DLD1 (cell line): ENCODE measurements around the gene MMP23B.
"Not testable (repeated sequence)": the region's sequence is repeated elsewhere in the genome, so short reads cannot be mapped to it uniquely, and the experiment has no call there.

Experiments used
- in situ Hi-C: cut with HindIII; loops from 2 replicates; pipeline ENCODE4 v1.10.0; 2017; ENCODE audit warnings: low sequenced_read_pairs

Gene MMP23B

DNA sequence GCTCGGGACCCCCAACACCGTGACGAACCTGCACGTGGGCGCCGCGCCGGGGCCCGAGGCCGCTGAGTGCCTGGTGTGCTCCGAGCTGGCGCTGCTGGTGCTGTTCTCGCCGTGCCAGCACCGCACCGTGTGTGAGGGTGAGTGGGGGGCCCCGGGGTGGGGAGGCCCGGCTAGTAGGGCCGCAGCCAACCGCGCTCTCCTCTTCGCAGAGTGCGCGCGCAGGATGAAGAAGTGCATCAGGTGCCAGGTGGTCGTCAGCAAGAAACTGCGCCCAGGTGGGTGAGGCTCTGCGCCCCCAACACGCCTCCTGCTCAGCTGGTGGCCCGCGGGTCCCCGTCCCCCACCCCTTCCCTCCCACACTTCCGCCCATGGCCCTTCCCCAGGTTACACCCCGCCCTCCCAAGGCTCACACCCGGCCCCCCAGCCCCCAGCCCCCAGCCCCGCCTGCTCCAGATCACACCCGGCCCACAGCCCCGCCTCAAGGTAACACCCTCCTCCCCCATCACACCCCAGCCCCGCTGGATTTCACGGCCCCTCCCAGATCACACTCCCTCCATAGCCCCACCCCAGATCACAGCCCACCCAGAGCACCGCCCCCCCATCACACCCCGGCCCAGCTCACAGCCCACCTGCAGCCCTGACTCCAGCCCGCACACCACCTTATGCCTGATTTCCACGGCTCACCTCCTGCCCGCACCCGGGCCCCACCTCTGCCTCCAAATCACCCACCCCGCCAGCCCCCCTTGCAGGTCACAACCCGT lies 2.4 kb upstream of the MMP23B start:
- in situ Hi-C loops = no loop called here

DNA sequence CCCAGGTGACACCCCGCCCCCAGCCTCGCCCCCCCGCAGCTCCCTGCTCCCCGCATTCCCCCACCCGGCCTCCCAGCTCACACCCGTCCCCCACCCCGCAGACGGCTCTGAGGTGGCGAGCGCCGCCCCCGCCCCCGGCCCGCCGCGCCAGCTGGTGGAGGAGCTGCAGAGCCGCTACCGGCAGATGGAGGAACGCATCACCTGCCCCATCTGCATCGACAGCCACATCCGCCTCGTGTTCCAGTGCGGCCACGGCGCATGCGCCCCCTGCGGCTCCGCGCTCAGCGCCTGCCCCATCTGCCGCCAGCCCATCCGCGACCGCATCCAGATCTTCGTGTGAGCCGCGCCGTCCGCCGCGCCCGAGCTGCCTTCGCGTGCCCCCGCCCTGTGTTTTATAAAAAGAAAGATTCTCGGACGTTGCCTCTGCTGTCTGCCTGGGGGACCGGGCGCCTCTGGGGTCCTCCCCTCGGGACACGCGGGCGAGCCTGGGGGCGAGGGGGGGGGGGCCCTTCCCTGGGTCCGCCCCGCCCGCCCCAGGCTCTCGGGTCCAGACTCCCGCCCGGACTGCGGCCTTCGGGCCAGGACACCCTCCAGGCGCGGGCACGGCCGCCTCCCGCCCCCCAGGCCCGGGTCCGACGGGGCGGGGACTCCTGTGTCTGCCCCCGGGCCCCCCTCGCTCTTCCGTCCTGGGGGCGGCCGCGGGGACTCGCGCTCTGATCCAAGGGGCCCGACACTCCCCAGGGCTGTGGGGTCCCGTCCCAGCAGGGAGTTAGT lies 1.6 kb upstream of the MMP23B start:
- in situ Hi-C loops = no loop called here

DNA sequence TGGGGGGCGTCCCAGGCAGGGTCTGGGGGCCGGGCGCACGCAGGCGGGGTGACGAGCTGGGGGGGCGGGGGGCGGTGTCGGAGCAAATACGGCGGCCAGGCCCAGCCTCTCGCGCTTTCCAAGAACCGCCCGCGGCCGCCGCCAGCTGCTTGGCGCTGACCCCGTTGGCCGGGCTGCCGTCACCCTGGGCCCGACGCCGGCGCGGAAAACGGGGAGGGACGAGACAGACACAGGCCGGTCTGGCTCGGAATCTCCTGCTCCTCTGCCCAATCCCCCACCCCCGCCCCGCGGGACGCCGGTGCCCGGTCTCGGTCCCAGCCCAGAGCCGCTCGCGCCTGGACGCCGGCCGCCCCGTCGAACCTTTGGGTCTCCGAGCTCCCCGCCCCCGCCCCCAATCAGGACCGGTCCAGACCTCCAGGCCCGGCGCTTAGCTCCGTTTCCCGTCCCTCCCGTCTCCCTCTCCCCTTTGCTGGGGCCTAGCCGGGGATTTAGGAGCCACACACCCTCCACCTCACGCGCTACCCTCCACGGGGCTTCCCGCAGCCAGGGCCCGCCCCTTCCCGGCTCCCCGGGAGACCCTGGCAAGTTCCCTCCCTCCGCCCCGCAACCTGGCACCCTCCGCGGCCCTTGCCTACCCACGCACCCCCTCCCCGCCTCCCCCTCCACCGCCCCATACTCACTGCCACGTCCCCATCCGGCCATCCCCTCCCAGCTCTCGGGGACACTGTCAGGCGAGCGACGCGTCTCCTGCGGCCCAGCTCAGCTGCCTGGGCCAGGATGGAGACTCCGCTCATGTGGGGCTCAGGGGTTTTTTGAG lies 800 bp upstream of the MMP23B start:
- in situ Hi-C loops = no loop called here

DNA sequence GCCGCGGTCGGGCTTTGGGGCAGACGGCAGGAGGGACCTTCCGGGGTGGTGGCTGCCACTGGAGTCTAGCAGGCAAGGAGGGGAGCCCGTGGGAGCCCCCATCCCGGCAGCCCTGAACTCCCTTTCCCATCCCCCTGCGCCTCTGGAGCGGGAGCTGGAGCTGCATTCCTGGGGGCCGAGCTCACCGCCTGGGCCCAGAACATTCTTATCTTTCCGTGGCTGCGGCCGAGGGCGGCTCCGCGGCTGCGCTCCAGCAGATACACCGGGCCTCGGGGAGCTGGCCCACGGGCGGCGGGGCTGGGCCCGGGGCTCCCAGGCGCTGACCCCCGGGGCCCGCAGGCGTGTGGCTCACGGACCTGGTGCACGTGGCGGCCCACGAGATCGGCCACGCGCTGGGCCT lies 1.4 kb downstream of the MMP23B start:
- in situ Hi-C loops = not testable (repeated sequence)

DNA sequence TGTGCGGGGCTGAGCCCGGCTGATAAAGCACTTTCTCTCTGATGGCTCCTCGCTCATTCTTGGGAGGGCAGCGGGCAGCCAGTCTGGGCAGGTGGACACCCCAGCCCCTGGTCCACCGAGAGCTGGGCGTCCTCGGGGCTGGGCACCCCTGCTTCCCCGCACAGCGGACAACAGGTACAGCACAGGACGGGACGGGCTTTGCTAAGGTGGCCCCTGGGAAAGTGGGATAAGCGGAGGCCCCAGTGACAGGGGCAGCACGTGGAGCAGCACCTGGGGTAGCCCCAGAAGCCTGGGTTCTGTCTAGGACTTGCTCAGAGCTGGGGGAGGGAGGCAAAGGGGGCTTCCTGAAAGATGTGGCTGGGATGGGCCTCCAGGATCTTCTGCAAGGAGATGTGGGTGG lies 2.6 kb downstream of the MMP23B start:
- in situ Hi-C loops = not testable (repeated sequence)

DNA sequence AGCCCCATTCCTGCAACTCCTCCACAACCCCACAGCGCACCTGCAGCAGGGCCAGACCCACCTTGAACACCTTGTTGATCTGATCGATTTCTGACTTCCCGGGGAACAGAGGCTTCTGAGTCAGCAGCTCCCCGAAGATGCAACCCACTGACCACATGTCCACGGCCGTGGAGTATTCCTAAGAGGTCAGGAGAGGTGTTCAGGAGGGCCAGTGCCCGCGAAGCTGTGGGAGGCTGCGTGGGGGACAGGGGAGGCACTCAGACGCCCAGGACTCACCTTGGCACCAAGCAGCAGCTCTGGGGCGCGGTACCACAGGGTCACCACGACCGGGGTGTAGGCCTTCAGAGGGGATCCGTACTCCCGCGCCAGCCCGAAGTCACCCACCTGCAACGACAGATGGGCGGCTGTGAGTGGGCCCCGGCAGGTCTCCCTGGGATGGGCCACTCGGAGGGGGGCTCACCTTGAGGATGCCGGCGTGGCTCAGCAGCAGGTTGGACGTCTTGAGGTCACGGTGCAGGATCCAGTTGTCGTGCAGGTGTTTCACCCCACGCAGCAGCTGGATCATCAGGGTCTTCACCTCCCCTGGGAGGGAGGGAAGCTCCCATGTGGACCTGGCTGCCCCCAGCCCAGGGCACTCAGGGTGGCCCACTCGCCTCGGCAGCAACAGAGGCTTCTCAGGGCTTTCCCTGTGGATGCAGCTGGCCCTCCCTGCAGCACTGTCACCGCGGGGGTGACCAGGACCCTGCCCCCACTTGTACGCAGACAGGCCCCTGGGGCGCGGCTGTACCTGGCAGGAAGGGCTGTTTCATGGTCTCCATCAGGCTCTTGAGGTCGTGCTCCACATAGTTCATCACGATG lies 4.9 kb downstream of the MMP23B start:
- in situ Hi-C loops = not testable (repeated sequence)

DNA sequence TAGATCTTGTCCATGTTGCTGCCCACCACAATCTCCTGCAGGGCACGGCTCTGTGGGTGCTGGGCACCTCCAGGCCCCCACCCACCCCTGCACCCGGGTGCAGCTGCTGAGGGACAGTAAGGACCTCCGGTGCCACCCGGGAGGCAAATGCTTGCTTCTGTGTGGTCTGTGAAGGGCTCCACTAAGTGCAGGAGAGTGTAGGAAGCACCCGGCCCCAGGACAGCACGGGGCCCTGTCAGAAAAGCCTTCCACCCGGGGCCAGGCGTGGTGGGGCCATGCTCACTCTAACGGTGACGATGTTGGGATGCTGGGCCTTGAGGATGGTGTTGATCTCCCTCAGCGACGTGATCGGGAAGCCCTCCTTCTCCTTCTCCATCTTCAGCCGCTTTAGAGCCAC lies 5.5 kb downstream of the MMP23B start:
- in situ Hi-C loops = not testable (repeated sequence)

DNA sequence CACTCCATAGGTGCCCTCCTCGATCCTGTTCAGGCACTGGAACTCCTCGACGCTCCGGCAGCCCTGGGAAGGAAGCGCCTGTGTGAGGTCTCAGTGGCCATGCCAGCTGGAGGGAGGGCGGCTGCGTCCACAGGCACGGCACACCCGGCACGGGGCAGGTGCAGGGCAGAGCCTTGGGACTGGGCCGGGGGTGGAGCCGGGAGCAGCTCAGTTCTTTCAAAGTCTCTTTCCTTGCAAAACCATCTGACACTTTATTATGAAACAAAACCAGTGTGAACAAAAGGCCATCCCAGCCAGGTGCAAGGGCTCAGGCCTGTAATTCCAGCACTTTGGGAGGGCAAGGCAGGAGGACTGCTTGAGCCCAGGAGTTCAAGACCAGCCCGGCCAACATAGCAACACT lies 6.6 kb downstream of the MMP23B start:
- in situ Hi-C loops = not testable (repeated sequence)

DNA sequence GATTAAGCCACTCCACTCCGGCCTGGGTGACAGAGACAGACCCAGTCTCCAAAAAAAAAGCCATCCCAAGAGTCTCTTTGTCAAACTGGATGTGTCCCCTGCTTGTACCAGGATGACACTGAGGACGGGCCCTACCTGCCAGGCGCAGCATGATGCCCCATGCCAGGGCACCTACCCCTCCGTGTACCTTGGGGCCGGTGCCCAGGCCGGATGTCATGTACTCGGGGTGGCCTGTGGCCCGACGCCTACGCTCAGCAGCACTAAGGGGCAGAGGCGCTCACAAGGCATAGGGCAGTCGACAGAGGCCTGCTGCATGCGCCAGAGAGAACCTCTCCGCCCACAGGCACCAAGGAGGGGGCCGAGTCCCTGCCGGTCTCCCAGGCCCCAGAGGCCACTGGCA lies 7.4 kb downstream of the MMP23B start:
- in situ Hi-C loops = not testable (repeated sequence)

DNA sequence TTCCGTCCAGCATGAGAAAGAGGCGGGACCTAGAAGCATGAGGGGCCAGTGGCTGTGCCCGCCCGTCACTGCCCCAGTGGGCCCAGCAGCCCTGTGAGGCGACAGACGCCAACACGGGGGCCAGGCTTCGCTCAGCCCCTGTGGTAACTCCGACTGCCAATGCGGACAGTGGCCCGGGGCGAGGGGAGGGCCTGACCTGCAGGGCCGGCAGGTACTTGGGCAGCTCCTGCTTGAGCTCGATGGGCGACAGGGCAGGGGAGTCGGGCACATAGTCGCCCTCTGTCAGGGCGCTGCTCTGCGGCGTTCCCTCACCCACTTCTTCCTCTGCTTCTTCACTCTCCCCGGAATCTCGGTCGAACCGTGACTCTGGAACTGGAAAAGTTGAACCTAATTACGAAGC lies 8.1 kb downstream of the MMP23B start:
- in situ Hi-C loops = not testable (repeated sequence)

DNA sequence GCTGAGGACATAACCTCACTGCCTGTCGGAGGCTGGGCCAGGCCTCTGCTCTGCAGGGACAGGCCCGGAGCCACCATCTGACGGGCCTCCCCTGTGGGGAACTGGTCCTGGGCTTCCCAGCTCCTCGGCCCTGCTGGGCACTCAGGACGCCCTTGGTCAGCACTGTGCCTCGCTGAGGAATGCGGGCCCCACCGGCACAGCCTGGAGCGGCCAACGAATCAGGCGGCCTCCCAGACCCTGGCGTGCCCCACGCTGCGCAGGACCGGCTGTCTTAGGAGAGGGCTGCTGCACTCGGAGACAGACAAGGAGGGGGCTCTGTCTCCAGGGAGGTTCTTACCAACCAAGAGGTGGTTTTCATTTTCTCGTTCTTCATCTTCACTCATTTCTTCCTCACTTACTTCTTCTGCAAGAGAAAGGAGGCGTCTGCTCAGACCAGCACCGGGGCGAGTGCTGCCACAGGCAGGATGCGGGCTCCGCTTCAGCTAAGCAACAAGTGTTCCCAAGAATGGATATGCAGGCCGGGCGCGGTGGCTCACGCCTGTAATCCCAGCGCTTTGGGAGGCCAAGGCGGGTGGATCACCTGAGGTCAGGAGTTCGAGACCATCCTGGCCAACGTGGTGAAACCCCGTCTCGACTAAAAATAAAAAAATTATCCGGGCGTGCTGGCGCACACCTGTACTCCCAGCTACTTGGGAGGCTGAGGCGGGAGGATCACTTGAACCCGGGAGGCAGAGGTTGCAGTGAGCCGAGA lies 8.9 kb downstream of the MMP23B start:
- in situ Hi-C loops = not testable (repeated sequence)

DNA sequence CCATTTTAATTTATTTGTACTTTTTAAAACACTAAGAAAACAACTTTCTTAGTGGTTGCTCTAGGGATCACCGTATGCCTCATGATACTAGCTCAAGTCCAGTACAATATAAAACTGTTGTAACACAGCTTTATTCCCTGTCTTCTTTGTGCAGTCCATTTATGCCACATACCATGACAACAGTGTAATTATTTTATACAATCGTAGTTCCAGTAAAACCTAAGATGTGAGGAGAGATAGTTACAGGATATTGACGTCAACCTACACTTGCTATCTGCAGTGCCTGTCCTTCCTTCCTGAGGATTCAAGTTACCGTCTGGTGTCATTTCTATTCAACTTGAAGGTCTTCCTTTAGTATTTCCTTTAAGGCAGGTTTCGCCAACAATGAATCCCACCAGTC lies 14.4 kb downstream of the MMP23B start:
- in situ Hi-C loops = not testable (repeated sequence)

DNA sequence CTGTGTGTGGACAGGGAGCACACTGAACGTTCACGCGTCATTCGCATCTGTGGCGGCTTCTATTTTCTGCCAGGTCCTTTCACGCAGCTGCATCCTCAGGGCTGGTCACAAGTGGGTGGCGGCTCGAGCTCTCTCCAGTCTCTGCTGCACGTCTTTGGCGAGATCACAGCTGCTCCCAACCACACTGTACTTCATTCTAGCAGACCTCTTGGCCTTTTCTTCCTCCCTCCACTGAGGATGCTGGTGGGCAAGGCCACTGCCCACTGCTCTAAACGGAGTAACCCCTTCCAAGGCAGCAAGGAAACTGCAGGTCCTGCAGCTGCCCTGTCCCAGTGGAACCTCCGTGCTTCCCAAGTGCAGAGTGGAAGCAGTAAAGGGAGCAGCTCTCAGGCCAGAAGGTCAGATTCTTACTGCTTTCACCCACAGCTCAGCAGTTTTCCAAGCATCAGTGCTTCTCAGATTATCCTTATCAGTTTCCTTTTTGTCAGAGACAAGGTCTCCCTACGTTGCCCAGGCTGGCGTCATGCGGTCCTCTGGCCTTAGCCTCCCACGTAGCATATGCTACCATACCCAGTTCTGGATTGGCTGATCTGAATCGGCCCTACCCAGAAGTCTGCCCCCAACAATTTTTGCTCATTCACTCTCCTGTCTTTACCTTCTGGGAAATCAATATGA lies 15.7 kb downstream of the MMP23B start:
- in situ Hi-C loops = not testable (repeated sequence)

DNA sequence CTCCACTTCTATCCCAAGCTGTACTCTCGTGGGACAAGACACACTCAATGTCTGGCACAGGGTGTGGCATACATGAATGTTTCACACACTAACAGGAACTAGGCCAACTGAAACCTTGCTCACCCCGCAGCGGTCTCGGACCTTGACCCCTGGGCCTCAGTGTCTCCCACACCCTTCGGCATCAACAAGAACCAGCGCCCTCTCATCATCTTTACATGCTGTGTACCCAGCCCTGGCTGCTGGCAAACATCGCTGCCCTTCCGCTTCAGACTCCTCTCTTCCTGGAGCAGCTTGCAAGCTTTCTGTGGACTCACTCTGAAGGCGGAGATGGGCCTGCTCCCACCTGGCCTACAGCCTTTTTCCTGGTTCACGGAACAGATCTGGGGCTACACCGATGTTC lies 16.3 kb downstream of the MMP23B start:
- in situ Hi-C loops = not testable (repeated sequence)

DNA sequence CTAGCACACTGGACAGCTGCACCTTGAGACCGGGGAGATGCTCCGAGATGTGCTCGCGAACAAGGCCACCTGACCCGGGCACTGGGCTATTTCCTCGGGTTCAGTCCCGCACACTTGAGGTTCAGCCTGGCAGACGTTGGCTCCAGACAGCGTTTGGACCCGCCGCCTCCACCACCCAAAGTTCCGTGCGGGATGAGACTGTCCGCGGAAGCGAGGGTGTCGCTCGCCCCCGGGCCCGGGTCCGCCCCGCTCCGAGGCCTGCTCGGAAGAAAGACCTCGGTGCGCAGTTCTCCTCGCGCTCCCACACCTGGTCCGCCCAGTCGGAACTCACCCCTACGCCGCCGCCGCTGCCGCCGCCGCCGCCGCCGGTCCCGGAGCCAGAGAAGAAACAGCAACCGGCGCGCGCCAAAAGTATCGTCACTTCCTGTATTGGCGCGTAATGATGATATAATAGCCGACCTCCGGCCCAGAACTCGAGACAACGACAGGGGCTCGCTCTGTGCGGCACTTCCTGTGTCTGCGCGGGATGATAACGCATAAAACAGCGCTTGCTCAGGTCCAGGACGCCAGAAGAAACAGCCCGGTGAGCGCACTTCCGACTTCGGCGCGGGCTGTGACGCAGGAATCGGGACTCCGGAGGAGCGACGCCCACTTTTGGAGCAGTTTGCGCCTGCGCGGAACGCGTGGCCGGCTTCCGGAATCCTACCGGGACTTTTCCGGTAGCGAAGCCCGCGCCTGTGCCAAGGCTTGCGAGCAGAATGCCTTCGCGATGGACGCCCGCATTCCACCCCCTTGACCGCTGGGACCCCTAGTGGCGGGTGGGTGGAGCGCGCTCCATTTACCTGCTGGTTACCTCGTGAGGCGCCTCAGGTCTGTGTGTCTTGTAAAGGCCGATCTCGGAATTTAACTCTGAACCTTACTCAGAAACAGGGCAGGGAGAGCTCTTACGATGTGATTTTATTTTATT lies 26.9 kb downstream of the MMP23B start, which contains the start of gene CDK11B:
Gene CDK11B, minus strand, starts transcription at position 422 of the 967 bp plus-strand sequence. CDS start 1,519 bp downstream, outside the sequence.
- in situ Hi-C loops = not testable (repeated sequence)

DNA sequence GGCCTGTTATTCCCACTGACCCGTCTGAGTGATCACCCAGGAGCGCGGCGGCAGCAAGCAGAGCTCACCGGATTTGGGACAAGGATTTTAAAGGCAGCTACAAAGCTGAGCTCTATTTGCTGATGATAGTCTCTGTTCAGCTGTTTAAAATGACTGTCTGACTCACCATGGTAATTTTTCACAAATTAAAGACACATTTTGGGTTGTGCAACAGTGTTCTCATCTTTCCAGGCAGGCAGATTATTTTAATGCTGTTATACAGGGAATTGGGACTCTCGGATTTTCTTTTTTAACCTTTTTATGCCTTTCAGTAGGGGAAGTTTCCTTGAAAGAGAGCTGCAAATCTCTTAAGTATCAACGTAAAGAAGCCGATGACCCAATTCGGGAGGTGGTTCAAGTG lies 30.4 kb downstream of the MMP23B start:
- in situ Hi-C loops = not testable (repeated sequence)

DNA sequence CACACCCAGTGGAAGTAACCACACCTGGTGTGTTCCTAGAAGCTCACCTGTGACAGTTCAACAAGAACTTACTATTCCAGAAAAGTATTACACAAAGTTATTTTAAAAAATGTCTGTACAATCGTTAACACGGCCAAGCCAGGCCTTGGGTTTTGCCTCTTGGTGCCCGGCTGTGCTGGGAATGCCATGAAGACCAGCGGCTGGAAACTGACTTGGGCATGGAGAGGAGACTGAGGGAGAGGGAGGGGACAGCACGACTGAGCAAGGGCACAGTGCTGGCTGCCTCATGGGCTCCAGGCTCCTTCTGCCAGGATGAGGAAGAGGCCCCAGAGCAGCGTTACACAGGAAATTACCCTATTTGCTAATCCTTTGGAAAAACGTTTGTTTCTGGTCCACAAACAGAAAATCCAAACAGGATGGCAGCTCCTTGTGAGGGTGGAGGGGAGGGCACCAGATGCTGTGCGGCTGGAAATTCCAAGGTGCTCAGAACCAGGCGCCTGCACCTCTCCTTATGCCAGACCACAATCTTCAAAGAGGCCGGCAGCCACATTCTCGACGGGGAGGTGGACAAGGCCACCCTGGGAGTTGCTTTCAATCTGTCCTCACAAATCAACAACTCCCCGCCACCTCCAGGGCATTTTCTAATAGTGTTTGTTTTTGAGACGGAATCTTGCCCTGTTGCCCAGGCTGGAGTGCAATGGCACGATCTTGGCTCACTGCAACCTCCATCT lies 31.0 kb downstream of the MMP23B start:
- in situ Hi-C loops = not testable (repeated sequence)
